GM21825 (cell line): ENCODE data around the gene UFL1.

ENCODE experiments used
- ATAC-seq: cut with Tn5 transposase; IDR thresholded peaks from one replicate; pipeline ENCODE4 v1.9.1; 2021; ENCODE audit warnings: mild to moderate bottlenecking, moderate library complexity; ENCODE audit not compliant: unreplicated experiment

Gene UFL1

DNA sequence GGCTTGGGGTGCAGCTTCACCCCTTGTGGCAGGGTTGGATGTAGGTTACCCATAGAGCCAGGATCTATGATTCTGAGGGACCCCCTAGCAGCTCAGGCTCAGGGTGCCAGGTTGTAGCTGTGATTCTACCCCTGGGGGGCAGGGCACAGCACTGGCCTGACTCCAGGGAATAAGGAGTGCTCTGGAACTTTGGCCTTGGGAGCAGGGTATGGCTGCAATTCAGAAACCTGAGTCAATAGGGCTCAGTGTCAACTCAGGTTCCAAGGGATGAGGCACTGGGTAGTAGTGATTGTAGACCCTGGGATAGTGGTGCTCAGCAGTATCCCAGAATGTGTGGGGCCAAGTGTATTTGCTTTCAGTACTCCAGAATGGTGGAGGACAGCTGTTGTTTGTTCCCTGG lies 49.9 kb downstream of the UFL1 start:
- no peak for ATAC-seq

GRCh38 chr6:96575359-96575758 lies 53.8 kb downstream of the UFL1 start:
- ATAC-seq = no peak

- ATAC-seq = no peak
These were observed 54.6 kb downstream of the UFL1 start for GRCh38 chr6:96576221-96576620.

- ATAC-seq = no peak
These were observed 60.4 kb downstream of the UFL1 start for GRCh38 chr6:96582021-96582420.

DNA sequence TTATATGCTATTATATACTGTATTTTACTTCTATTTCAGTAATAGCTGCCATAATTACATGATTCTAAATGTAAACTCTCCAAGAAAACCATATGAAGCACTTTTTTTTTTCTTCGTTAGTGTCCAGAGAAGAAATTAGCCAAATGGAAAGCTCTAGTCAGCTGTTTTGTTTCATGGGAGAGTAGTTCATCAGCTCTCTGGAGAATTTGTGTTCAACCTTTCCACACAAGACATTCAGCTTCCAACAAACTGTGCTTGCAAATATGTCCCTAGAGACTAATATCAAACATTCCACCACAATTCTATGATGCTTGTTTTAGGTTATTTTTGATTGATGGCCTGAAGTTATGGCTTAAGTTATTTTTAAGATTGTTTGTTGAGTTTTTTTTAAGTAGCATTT lies 60.8 kb downstream of the UFL1 start:
- ATAC-seq = no peak

DNA sequence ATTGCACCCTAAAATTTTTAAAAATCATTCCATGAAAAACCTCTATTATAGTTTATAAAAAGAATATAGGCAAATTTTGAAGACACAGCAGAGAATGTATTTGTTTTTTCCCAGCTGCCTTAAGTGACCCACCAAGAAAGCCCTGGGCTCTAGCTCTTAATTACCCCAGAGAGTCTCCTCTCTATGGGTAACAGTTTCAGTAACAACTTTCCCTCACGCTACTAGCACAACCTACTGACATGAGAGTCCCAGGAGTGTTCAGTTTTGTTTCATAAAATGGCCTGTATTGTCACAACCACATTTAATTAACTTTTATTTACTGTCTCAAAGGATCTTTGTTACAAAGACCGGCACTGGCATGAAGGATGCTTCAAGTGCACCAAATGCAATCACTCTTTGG lies 82.8 kb downstream of the UFL1 start:
- no peak for ATAC-seq
